Breast epithelium (tissue), 3 donors: ENCODE data around the gene TNS1.

Experiments used
- POLR2A ChIP-seq: fragments of 450-650 bp; IDR thresholded peaks from one replicate; pipeline ENCODE4 v1.6.1; 2016; ENCODE audit warnings: antibody characterized with exemption, mild to moderate bottlenecking, moderate library complexity
- TF ChIP-seq, protein P1 (sequence below), 3 donors: fragments of 450-650 bp; IDR thresholded peaks; one replicate each; pipeline ENCODE4 v1.5.1; 2016 to 2017; ENCODE audit warnings: antibody characterized with exemption in 3 of 3, mild to moderate bottlenecking in 3 of 3, moderate library complexity in 3 of 3

DNA sequence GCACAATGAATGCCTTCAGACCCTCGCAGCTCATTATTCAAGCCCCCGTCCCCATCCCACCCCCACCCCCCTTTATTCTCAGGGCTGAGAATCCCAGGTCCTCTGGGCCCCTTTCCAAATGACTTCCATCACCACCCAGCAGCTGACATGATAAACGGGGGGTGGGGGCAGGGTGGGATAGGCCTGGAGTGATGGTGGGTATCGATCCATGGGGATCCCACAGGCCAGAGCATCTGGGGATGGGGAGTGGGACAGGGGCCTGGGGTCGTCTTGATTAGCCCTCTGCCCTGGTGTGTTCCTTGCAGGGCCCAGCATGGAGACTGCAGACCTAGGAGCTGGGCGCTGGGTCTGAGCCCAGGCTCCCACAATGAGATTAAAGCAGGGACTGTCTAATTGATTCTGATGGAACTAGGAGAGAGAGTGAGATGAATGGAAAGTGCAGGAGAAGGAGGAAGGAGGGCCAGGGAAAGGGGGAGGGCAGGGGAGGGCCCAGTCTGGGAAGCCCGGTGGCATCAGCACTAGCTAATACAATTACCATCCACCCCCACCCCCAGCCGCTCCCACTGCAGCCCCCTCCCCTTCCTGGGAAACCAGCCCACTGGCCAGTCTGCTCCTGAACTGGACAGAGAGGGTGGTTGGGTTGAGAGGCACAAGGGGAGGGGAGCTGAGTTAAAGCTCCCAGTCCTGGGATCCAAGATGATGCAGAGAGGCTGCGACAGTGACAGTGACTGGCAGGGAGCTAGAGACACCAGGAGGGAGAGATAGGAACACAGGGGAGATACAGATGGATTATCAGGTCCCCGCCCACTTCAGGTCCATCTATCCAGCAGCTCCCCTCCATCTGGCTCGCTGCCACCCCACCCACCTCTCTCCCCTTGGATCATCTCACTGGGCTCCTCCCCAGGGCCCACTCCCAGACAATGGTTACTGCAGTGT lies 13.1 kb upstream of the TNS1 start:
- TF ChIP-seq, protein P1, sequence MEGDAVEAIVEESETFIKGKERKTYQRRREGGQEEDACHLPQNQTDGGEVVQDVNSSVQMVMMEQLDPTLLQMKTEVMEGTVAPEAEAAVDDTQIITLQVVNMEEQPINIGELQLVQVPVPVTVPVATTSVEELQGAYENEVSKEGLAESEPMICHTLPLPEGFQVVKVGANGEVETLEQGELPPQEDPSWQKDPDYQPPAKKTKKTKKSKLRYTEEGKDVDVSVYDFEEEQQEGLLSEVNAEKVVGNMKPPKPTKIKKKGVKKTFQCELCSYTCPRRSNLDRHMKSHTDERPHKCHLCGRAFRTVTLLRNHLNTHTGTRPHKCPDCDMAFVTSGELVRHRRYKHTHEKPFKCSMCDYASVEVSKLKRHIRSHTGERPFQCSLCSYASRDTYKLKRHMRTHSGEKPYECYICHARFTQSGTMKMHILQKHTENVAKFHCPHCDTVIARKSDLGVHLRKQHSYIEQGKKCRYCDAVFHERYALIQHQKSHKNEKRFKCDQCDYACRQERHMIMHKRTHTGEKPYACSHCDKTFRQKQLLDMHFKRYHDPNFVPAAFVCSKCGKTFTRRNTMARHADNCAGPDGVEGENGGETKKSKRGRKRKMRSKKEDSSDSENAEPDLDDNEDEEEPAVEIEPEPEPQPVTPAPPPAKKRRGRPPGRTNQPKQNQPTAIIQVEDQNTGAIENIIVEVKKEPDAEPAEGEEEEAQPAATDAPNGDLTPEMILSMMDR (IDR thresholded peaks at IDR 0.05), result no peak
- no peak for TF ChIP-seq POLR2A
